IMR-90 (cell line): ENCODE measurements around the gene SPG11. TPM values are rescaled to one million over a fixed set of nuclear protein-coding genes. Genes with fewer than 3 reads are reported as not detected.
A peak's percentile ranks its signal among the peaks of the same experiment; 100 is the strongest.

ENCODE experiments used
- ATAC-seq: fragments of 200-7000 bp; cut with Tn5 transposase; 2 replicates; pipeline ENCODE4 v1.9.1; 2020; ENCODE audit warnings: low read depth, mild to moderate bottlenecking, moderate library complexity
- BruUV-seq: library from RNA; stranded (reverse); fragments of 400-500 nt; replicated peaks from 2 replicates; lab custom pipeline; 2021; lab: Mats Ljungman, UMichigan
- CTCF ChIA-PET: fragments of 300-600 bp; formaldehyde crosslinking; extraction: SDS; loops from one replicate; lab custom pipeline; 2021; ENCODE audit warnings: antibody characterized with exemption; lab: Yijun Ruan, JAX
- POLR2A ChIA-PET: fragments of 300-600 bp; sonication (Branson Sonifier 250); formaldehyde crosslinking; loops from one replicate; lab custom pipeline; 2022; ENCODE audit warnings: antibody characterized with exemption; ENCODE audit not compliant: unreplicated experiment; lab: Charles Lee
- DNase-seq: peaks from one replicate; pipeline ENCODE4 v3.0.0; 2013
- H2AFZ ChIP-seq: replicated peaks from 2 replicates; pipeline ENCODE3; 2013; ENCODE audit warnings: low read length, mild to moderate bottlenecking; ENCODE audit not compliant: poor library complexity
- H2AK5ac ChIP-seq: 2 replicates; pipeline ENCODE4 v1.6.1; 2013; ENCODE audit warnings: low read depth, low read length, inconsistent platforms
- H2AK9ac ChIP-seq: replicated peaks from 2 replicates; pipeline ENCODE3; 2013; ENCODE audit warnings: mild to moderate bottlenecking, low read depth, low read length, moderate library complexity; ENCODE audit not compliant: poor library complexity
- H2BK120ac ChIP-seq: 2 replicates; pipeline ENCODE4 v1.6.1; 2013; ENCODE audit warnings: low read depth, low read length, inconsistent platforms
- H2BK15ac ChIP-seq: 3 replicates; pipeline ENCODE4 v1.6.1; 2013; ENCODE audit warnings: low read depth, low read length, inconsistent platforms
- H2BK20ac ChIP-seq: 2 replicates; pipeline ENCODE4 v1.6.1; 2013; ENCODE audit warnings: low read depth, mild to moderate bottlenecking, inconsistent platforms, low read length, moderate library complexity
- H2BK5ac ChIP-seq: 2 replicates; pipeline ENCODE4 v1.6.1; 2013; ENCODE audit warnings: mild to moderate bottlenecking, low read depth, low read length, inconsistent platforms; ENCODE audit not compliant: poor library complexity, severe bottlenecking
- H3K14ac ChIP-seq: replicated peaks from 2 replicates; pipeline ENCODE4 v1.6.1; 2013; ENCODE audit warnings: low read depth, low read length, inconsistent platforms
- H3K18ac ChIP-seq: 2 replicates; pipeline ENCODE4 v1.6.1; 2013; ENCODE audit warnings: low read depth, low read length, control low read depth
- H3K23ac ChIP-seq: 2 replicates; pipeline ENCODE4 v1.6.1; 2013; ENCODE audit warnings: low read depth, low read length, inconsistent platforms
- H3K27ac ChIP-seq: 2 replicates; pipeline ENCODE4 v1.5.1; 2013; ENCODE audit warnings: mild to moderate bottlenecking, control low read depth, low read length; ENCODE audit not compliant: insufficient read depth
- H3K27me3 ChIP-seq: 2 replicates; pipeline ENCODE4 v1.6.1; 2013; ENCODE audit warnings: low read length; ENCODE audit not compliant: control insufficient read depth, insufficient read depth
- H3K36me3 ChIP-seq: 2 replicates; pipeline ENCODE4 v1.6.1; 2013; ENCODE audit warnings: low read length, mixed read lengths; ENCODE audit not compliant: control insufficient read depth, insufficient read depth
- H3K4ac ChIP-seq: 2 replicates; pipeline ENCODE4 v1.6.1; 2013; ENCODE audit warnings: low read depth, low read length, inconsistent platforms
- H3K4me1 ChIP-seq: 2 replicates; pipeline ENCODE4 v1.6.1; 2013; ENCODE audit warnings: low read length, mixed read lengths; ENCODE audit not compliant: control insufficient read depth, insufficient read depth
- H3K4me2 ChIP-seq: 2 replicates; pipeline ENCODE4 v1.6.1; 2013; ENCODE audit warnings: low read depth, mild to moderate bottlenecking, control low read depth, low read length, moderate library complexity
- H3K4me3 ChIP-seq: 2 replicates; pipeline ENCODE4 v1.5.1; 2013; ENCODE audit warnings: low read depth, mild to moderate bottlenecking, control low read depth, low read length, moderate library complexity; ENCODE audit not compliant: insufficient read depth
- H3K56ac ChIP-seq: 2 replicates; pipeline ENCODE4 v1.6.1; 2013; ENCODE audit warnings: low read length, inconsistent platforms; ENCODE audit not compliant: insufficient read depth; ENCODE audit errors: extremely low read depth
- H3K79me1 ChIP-seq, 2 experiments: 2 replicates each; pipeline ENCODE4 v1.6.1; 2013; ENCODE audit warnings: low read length in 2 of 2, inconsistent platforms in 1 of 2, low read depth in 1 of 2
- H3K9ac ChIP-seq: 2 replicates; pipeline ENCODE4 v1.6.1; 2013; ENCODE audit warnings: low read depth, low read length, control low read depth
- H3K9me1 ChIP-seq: 2 replicates; pipeline ENCODE4 v1.6.1; 2013; ENCODE audit warnings: low read length, inconsistent platforms; ENCODE audit not compliant: insufficient read depth
- H3K9me3 ChIP-seq: 2 replicates; pipeline ENCODE4 v1.6.1; 2013; ENCODE audit warnings: low read length; ENCODE audit not compliant: control insufficient read depth, insufficient read depth
- H4K20me1 ChIP-seq: 2 replicates; pipeline ENCODE4 v1.6.1; 2013; ENCODE audit warnings: low read length, inconsistent platforms; ENCODE audit not compliant: insufficient read depth
- H4K5ac ChIP-seq: 2 replicates; pipeline ENCODE4 v1.6.1; 2013; ENCODE audit warnings: mild to moderate bottlenecking, low read depth, low read length, control low read depth
- H4K8ac ChIP-seq, 2 experiments: 2 replicates each; pipeline ENCODE4 v1.6.1; 2013; ENCODE audit warnings: low read depth in 2 of 2, low read length in 2 of 2, control low read depth in 1 of 2, inconsistent platforms in 1 of 2
- H4K91ac ChIP-seq: 2 replicates; pipeline ENCODE4 v1.6.1; 2013; ENCODE audit warnings: low read depth, low read length, inconsistent platforms; ENCODE audit not compliant: insufficient read depth
- CHD1 ChIP-seq: IDR thresholded peaks from 2 replicates; pipeline ENCODE4 v1.6.1; 2012; ENCODE audit warnings: low read depth, low read length, improper control_type of control experiment
- CTCF ChIP-seq: conservative IDR thresholded peaks from 2 replicates; pipeline ENCODE4 v1.5.1; 2012; ENCODE audit warnings: mild to moderate bottlenecking, low read depth, low read length, improper control_type of control experiment
- FOS ChIP-seq: fragments of 150-350 bp; IDR thresholded peaks from 2 replicates; pipeline ENCODE4 v1.6.1; 2016; ENCODE audit warnings: low read depth, low read length
- MAFK ChIP-seq: IDR thresholded peaks from 2 replicates; pipeline ENCODE4 v1.6.1; 2012; ENCODE audit warnings: low read depth, low read length, improper control_type of control experiment
- MAZ ChIP-seq: IDR thresholded peaks from 2 replicates; pipeline ENCODE4 v1.6.1; 2012; ENCODE audit warnings: low read depth, mild to moderate bottlenecking, low read length, improper control_type of control experiment, moderate library complexity, borderline replicate concordance
- MXI1 ChIP-seq: IDR thresholded peaks from 2 replicates; pipeline ENCODE4 v1.6.1; 2012; ENCODE audit warnings: low read depth, mild to moderate bottlenecking, low read length, moderate library complexity, borderline replicate concordance
- NFE2L2 ChIP-seq: fragments of 150-350 bp; IDR thresholded peaks from 2 replicates; pipeline ENCODE4 v1.6.1; 2016; ENCODE audit warnings: low read depth, mild to moderate bottlenecking, low read length
- POLR2A ChIP-seq: IDR thresholded peaks from 2 replicates; pipeline ENCODE4 v1.6.1; 2012; ENCODE audit warnings: mild to moderate bottlenecking, low read depth, low read length
- RCOR1 ChIP-seq: IDR thresholded peaks from 2 replicates; pipeline ENCODE4 v1.6.1; 2012; ENCODE audit warnings: mild to moderate bottlenecking, low read length, improper control_type of control experiment; ENCODE audit not compliant: insufficient replicate concordance
- SMC3 ChIP-seq: fragments of 150-350 bp; IDR thresholded peaks from 2 replicates; pipeline ENCODE4 v1.6.1; 2016; ENCODE audit warnings: low read depth, mild to moderate bottlenecking, antibody characterized with exemption, low read length, moderate library complexity
- WGBS, 2 experiments: methylation state at CpG; one replicate each; pipeline versions ENCODE4 v1.1.5 to v1.1.7; 2013; ENCODE audit warnings: missing lambda C conversion rate in 2 of 2; ENCODE audit not compliant: insufficient read length in 1 of 2; ENCODE audit errors: extremely low coverage in 2 of 2; 5-methylcytosine and 5-hydroxymethylcytosine counted together
- dilution Hi-C: fragments of 300-500 bp; cut with HindIII; formaldehyde crosslinking; loops from one replicate; pipeline ENCODE4 v1.14.3; 2018; ENCODE audit warnings: low sequenced_read_pairs; ENCODE audit not compliant: unreplicated experiment
- in situ Hi-C: fragments of 300-500 bp; cut with MboI; formaldehyde crosslinking; loops from 3 replicates; pipeline ENCODE4 v1.14.3; 2019; ENCODE audit warnings: low sequenced_read_pairs, inconsistent platforms, mixed read lengths
- intact Hi-C: fragments of 100-400 bp; cut with micrococcal nuclease; formaldehyde crosslinking; loops from 2 replicates; pipeline ENCODE4 v1.10.0; 2022
- polyA plus RNA-seq, 3 experiments: library from polyadenylated mRNA; depleted of rRNA; stranded (reverse); fragments of >200 nt; gene quantifications; 2 replicates each; pipeline ENCODE4 v1.2.3, GENCODE V29; 2012; ENCODE audit warnings: low replicate concordance in 1 of 3
- total RNA-seq: library from RNA; depleted of rRNA; stranded (reverse); fragments of >200 nt; gene quantifications from 2 replicates; pipeline ENCODE4 v1.2.3, GENCODE V29; 2012

The SPG11 gene
- total and polyA plus RNA-seq, 2 of the 4 experiments (the other 2 are of a cell fraction) = 30.8 to 32.6 TPM

- no peak overlapping the region for H3K18ac ChIP-seq
- H4K8ac ChIP-seq = no peak overlapping the region
- H4K5ac ChIP-seq = no peak overlapping the region
- H3K79me1 ChIP-seq = no peaks in the 10 kb centered on the region
- H3K14ac ChIP-seq = no peak overlapping the region
- BruUV-seq = no TSS peak
- H3K4me2 ChIP-seq = no peak overlapping the region
- H3K36me3 ChIP-seq = peaks cover 44% of the 10 kb centered on the region
- no peak overlapping the region for H2AK9ac ChIP-seq
- dilution Hi-C loops (no loop called here), intact Hi-C loops (loop anchor here (5.0 kb wide), 1 partner anchor 144 kb away; the partner anchor contains the start of gene TRIM69), in situ Hi-C loops (no loop called here)
- ChIA-PET CTCF (interaction anchor here (0.6 kb wide), 1 partner anchor 42 kb away, joined by 3 read pairs; no protein-coding TSS in a partner anchor), POLR2A (no interaction called here)
- H3K4me1 ChIP-seq = peaks cover 5% of the 10 kb centered on the region
- H3K4ac ChIP-seq = no peak overlapping the region
- H3K9me3 ChIP-seq = no peaks in the 10 kb centered on the region
- H2BK120ac ChIP-seq = no peak overlapping the region
- H4K91ac ChIP-seq = no peak overlapping the region
- no peak overlapping the region for H3K9ac ChIP-seq
- ATAC-seq (peak; percentile 63), DNase-seq (no peak)
- H2AK5ac ChIP-seq = no peak overlapping the region
- no peaks in the 10 kb centered on the region for H3K27me3 ChIP-seq
- WGBS, 2 experiments = 73% methylated on average over 2 of the region's 7 CpGs; no CpG with 5 or more reads in 1 of the 2 experiments
- peaks cover 6% of the 10 kb centered on the region for H3K9me1 ChIP-seq
- no peak overlapping the region for H3K23ac ChIP-seq
- TF ChIP-seq MAFK (no peak), CHD1 (no peak), CTCF (peak; percentile 50), POLR2A (no peak), MAZ (no peak), MXI1 (no peak), RCOR1 (no peak), NFE2L2 (no peak), FOS (no peak), SMC3 (peak; percentile 25; the same call in 1 of the 2 replicates)
- no peak overlapping the region for H2BK15ac ChIP-seq
- H3K27ac ChIP-seq = no peak overlapping the region
- no peaks in the 10 kb centered on the region for H4K20me1 ChIP-seq
- no peak overlapping the region for H2BK20ac ChIP-seq
- H2AFZ ChIP-seq = no peak overlapping the region
- no peak overlapping the region for H3K4me3 ChIP-seq
- H3K56ac ChIP-seq = no peak overlapping the region
- H2BK5ac ChIP-seq = no peak overlapping the region
Observed at GRCh38 chr15:44593042-44593736, 70.3 kb downstream of the SPG11 start.
